Mammary epithelial cell (primary cell): ENCODE data around the gene AKT1.

Experiments used
- CTCF ChIP-seq, 2 donors: IDR thresholded peaks in 1 of 2; conservative IDR thresholded peaks in 1 of 2; 2 replicates each; pipeline ENCODE4 v1.5.1; 2011 to 2012; ENCODE audit warnings: inconsistent platforms in 2 of 2, low read length in 2 of 2, mild to moderate bottlenecking in 2 of 2, control low read depth in 1 of 2, low read depth in 1 of 2; ENCODE audit not compliant: insufficient read depth in 1 of 2; ENCODE audit errors: extremely low read depth in 1 of 2
- EZH2 ChIP-seq: IDR thresholded peaks from 2 replicates; pipeline ENCODE4 v1.6.1; 2012; ENCODE audit warnings: low read length, inconsistent platforms, borderline replicate concordance

DNA sequence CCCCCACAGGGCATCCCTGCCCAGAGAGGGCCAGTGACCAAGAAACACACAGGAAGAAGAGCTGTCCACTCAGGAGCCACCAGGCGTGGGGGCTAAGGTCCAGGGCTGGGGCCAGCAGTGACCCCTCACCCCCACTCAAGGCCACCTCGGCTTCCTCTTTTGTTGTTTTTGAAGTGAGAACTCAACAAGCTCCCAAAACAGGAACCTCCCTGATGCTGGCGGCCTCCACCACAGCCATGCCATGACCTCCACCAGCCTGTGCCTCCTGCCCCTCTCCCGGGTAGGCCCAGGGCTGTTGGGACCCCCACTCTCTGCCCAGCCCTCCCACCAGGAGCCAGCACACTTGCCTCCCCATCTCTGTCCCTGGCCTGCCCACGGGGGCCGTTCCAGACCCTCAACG is 7.8 kb downstream of the AKT1 start:
- TF ChIP-seq CTCF (conservative IDR thresholded peaks at IDR 0.05 in 1 of 2, IDR thresholded peaks at IDR 0.05 in 1 of 2; ENCODE audit: extremely low read depth in 1 of 2, insufficient read depth in 1 of 2, low read depth in 1 of 2, low read length in 2 of 2) (no peak), EZH2 (no peak)
